RKO (cell line): ENCODE measurements around the gene LCTL.
A peak's percentile ranks its signal among the peaks of the same experiment; 100 is the strongest.

Experiments used
- DNase-seq: peaks from one replicate; pipeline ENCODE4 v3.0.0-alpha.2; 2016; ENCODE audit warnings: low spot score

LCTL gene

GRCh38 chr15:66564136-66565041 is 1.4 kb downstream of the LCTL start:
- DNase-seq = no peak

- no peak for DNase-seq
These were observed 2.2 kb downstream of the LCTL start for GRCh38 chr15:66563566-66564110.

GRCh38 chr15:66563126-66563525 is 2.7 kb downstream of the LCTL start:
- no peak for DNase-seq

- no peak for DNase-seq
These were observed 4.8 kb downstream of the LCTL start for GRCh38 chr15:66560856-66561525.

- DNase-seq = no peak
These were observed 7.5 kb downstream of the LCTL start for GRCh38 chr15:66558271-66558670.

- no peak for DNase-seq
These were observed 10.1 kb downstream of the LCTL start for GRCh38 chr15:66555685-66556084.

GRCh38 chr15:66545255-66545654 is 20.5 kb downstream of the LCTL start:
- no peak for DNase-seq

- no peak for DNase-seq
These were observed 22.9 kb downstream of the LCTL start for GRCh38 chr15:66542896-66543295.

GRCh38 chr15:66535056-66535455 is 30.7 kb downstream of the LCTL start:
- no peak for DNase-seq

- DNase-seq = no peak
These were observed 41.0 kb downstream of the LCTL start for GRCh38 chr15:66524838-66525237.

- no peak for DNase-seq
These were observed 41.9 kb downstream of the LCTL start for GRCh38 chr15:66523926-66524325.

GRCh38 chr15:66515901-66516322 is 49.9 kb downstream of the LCTL start:
- no peak for DNase-seq

- DNase-seq = no peak
These were observed 51.2 kb downstream of the LCTL start for GRCh38 chr15:66514586-66514985.

GRCh38 chr15:66508293-66508883 is 57.4 kb downstream of the LCTL start:
- no peak for DNase-seq

GRCh38 chr15:66505818-66506217 is 60.0 kb downstream of the LCTL start:
- DNase-seq = no peak

GRCh38 chr15:66505430-66505811 is 60.4 kb downstream of the LCTL start:
- DNase-seq = peak; percentile 63

- DNase-seq = peak; percentile 84
These were observed 61.0 kb downstream of the LCTL start, which contains the start of the genes RPL4 and ZWILCH for GRCh38 chr15:66504563-66505429. Gene RPL4, minus strand, starts transcription at chr15:66504855. Its CDS starts 65 bp downstream, at chr15:66504790. Gene ZWILCH, plus strand, starts transcription at chr15:66505326. Its CDS starts 13 bp downstream, at chr15:66505339.

GRCh38 chr15:66503780-66504562 is 61.8 kb downstream of the LCTL start:
- no peak for DNase-seq

GRCh38 chr15:66503041-66503648 is 62.7 kb downstream of the LCTL start:
- peak; percentile 75 for DNase-seq

GRCh38 chr15:66502491-66502890 is 63.3 kb downstream of the LCTL start:
- no peak for DNase-seq
